ENCODE results near the gene ELFN1. TPM values are rescaled to one million over a fixed set of nuclear protein-coding genes. Genes with fewer than 3 reads are reported as not detected.

The ELFN1 gene
- total RNA-seq, 3 donors from 2014 or later: 0.26 to 0.44 (median 0.41) TPM

GRCh38 chr7:1735262-1735661 lies 65.2 kb downstream of the ELFN1 start:
- Histone ChIP-seq H3K9me3 (no peaks in the 10 kb centered on the region), H3K4me3 (no peak overlapping the region), H3K36me3 (ENCODE audit: low read depth) (no peaks in the 10 kb centered on the region), H3K4me1 (ENCODE audit: low read depth) (no peaks in the 10 kb centered on the region)
- no peak for ATAC-seq
- TF ChIP-seq, protein P1, sequence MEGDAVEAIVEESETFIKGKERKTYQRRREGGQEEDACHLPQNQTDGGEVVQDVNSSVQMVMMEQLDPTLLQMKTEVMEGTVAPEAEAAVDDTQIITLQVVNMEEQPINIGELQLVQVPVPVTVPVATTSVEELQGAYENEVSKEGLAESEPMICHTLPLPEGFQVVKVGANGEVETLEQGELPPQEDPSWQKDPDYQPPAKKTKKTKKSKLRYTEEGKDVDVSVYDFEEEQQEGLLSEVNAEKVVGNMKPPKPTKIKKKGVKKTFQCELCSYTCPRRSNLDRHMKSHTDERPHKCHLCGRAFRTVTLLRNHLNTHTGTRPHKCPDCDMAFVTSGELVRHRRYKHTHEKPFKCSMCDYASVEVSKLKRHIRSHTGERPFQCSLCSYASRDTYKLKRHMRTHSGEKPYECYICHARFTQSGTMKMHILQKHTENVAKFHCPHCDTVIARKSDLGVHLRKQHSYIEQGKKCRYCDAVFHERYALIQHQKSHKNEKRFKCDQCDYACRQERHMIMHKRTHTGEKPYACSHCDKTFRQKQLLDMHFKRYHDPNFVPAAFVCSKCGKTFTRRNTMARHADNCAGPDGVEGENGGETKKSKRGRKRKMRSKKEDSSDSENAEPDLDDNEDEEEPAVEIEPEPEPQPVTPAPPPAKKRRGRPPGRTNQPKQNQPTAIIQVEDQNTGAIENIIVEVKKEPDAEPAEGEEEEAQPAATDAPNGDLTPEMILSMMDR (IDR thresholded peaks at IDR 0.05): no peak
- no peak for DNase-seq
- intact Hi-C loops (cut with DNase I, micrococcal nuclease): no loop called here

- TF ChIP-seq, protein P1 (IDR thresholded peaks at IDR 0.05): no peak
- DNase-seq: no peak
Observed at GRCh38 chr7:1735806-1736483, 65.9 kb downstream of the ELFN1 start.

GRCh38 chr7:1736484-1736817 lies 66.4 kb downstream of the ELFN1 start:
- Histone ChIP-seq H3K36me3 (ENCODE audit: low read depth) (no peaks in the 10 kb centered on the region), H3K9me3 (no peaks in the 10 kb centered on the region), H3K4me3 (no peak overlapping the region), H3K4me1 (ENCODE audit: low read depth) (no peaks in the 10 kb centered on the region)
- intact Hi-C loops (cut with DNase I, micrococcal nuclease): no loop called here
- TF ChIP-seq, protein P1 (IDR thresholded peaks at IDR 0.05): no peak
- DNase-seq: no peak
- no peak for ATAC-seq

More at GRCh38 chr7:1735806-1736483, 65.9 kb downstream of the ELFN1 start:
- no peak for ATAC-seq
- Histone ChIP-seq H3K4me1 (ENCODE audit: low read depth) (no peaks in the 10 kb centered on the region), H3K36me3 (ENCODE audit: low read depth) (no peaks in the 10 kb centered on the region), H3K9me3 (no peaks in the 10 kb centered on the region), H3K4me3 (no peak overlapping the region)
- intact Hi-C loops (cut with DNase I, micrococcal nuclease): no loop called here

DNA sequence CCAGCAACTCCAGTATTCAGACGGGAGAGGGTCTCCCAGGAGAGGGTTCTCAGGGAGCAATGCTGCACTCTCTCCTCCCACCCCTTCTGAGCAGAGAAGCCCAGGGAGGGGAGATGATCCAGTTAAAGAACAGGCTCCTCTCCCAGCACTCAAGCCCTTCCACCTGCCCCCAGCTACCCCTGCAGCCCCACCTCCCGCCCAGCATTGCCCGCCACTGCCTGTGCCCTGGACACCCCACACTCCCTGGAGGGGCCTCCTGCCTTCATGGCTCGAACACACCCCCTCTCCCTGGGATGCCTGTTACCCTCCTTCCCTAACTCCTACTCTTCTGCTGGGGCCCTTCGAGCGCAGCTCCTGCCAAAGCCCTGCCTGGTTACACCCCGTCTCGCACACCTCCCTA lies 66.8 kb downstream of the ELFN1 start:
- ATAC-seq (no peak), DNase-seq (no peak)
- H3K36me3 ChIP-seq (ENCODE audit: low read depth): no peaks in the 10 kb centered on the region
- H3K9me3 ChIP-seq: no peaks in the 10 kb centered on the region
- H3K4me3 ChIP-seq: no peak overlapping the region
- intact Hi-C loops (cut with DNase I, micrococcal nuclease): no loop called here
- H3K4me1 ChIP-seq (ENCODE audit: low read depth): no peaks in the 10 kb centered on the region
- TF ChIP-seq, protein P1 (IDR thresholded peaks at IDR 0.05): no peak

DNA sequence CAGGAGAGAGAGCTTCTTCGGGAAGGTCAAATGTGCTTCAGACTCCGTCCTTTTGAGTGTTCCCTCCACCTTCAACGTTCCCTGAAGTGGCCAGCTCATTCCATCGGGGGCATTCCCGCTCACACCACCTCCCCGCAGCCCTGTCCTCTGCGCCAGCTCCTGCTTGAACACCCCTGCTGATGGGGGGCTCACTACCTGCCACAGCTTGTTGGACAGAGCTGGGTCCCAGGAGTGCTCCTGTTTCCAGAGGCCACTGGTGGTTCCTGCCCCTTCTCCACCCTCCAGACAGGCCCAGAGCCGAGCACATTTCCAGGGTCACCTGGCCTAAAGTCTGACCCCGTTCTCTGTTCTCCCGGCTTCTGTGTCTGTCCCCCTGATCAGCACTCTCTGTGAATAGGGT lies 67.4 kb downstream of the ELFN1 start:
- TF ChIP-seq, protein P1 (IDR thresholded peaks at IDR 0.05): no peak
- no peaks in the 10 kb centered on the region for H3K36me3 ChIP-seq (ENCODE audit: low read depth)
- no peak overlapping the region for H3K4me3 ChIP-seq
- DNase-seq (no peak), ATAC-seq (no peak)
- H3K4me1 ChIP-seq (ENCODE audit: low read depth): peaks cover 4% of the 10 kb centered on the region
- intact Hi-C loops (cut with DNase I, micrococcal nuclease): no loop called here
- no peaks in the 10 kb centered on the region for H3K9me3 ChIP-seq

DNA sequence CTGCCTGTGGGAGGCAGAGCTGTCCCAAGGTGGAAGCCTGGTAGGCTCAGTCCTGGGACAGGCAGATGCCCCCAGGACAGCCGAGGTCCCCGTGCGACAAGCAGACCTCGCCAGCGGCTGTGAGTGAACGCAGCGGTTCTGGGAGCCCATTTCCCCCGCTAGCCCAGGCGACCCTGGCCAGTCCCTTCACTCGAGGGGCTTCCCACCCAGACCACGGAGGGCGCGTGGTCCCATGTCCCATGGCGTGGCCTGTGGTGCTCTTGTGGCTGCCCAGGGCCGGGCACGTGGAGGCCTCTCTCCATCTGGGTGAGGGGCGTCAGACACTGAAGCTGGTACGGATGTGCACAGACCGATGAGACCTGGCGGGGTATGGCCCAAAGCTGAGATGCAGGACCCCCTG lies 67.9 kb downstream of the ELFN1 start:
- H3K36me3 ChIP-seq (ENCODE audit: low read depth): no peaks in the 10 kb centered on the region
- ATAC-seq (no peak), DNase-seq (no peak)
- peaks cover 8% of the 10 kb centered on the region for H3K4me1 ChIP-seq (ENCODE audit: low read depth)
- TF ChIP-seq, protein P1 (IDR thresholded peaks at IDR 0.05): no peak
- no peak overlapping the region for H3K4me3 ChIP-seq
- no peaks in the 10 kb centered on the region for H3K9me3 ChIP-seq
- intact Hi-C loops (cut with DNase I, micrococcal nuclease): no loop called here
